ENCODE data around the gene STK24. TPM values are rescaled to one million over a fixed set of nuclear protein-coding genes. Genes with fewer than 3 reads are reported as not detected.

Gene STK24
- total RNA-seq, 2 donors from 2014 or later = 55.8 to 63.2 TPM

DNA sequence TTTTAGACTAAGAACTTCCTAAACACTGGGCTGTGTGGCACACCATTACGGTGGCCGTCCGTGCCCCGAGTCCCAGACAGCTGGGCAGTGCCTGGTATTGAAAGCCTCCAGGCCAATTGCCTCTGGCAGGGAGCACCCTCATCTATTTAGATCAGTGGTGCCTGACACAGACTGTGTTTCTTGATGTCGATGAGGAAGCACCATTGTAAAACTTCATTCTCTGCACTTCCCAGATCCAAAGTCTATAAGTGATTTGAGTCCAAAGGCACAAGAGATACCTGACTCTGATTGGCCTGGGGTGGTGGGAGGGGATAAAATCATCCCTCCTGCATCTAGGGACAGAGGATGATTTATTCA, 8.5 kb upstream of the STK24 start:
- peaks cover 0 to 25% of the 10 kb centered on the region in 2 donors for H3K4me1 ChIP-seq
- H3K27me3 ChIP-seq = no peaks in the 10 kb centered on the region
- no peak overlapping the region for H3K27ac ChIP-seq
- H3K9me3 ChIP-seq = no peaks in the 10 kb centered on the region
- TF ChIP-seq, protein P1, sequence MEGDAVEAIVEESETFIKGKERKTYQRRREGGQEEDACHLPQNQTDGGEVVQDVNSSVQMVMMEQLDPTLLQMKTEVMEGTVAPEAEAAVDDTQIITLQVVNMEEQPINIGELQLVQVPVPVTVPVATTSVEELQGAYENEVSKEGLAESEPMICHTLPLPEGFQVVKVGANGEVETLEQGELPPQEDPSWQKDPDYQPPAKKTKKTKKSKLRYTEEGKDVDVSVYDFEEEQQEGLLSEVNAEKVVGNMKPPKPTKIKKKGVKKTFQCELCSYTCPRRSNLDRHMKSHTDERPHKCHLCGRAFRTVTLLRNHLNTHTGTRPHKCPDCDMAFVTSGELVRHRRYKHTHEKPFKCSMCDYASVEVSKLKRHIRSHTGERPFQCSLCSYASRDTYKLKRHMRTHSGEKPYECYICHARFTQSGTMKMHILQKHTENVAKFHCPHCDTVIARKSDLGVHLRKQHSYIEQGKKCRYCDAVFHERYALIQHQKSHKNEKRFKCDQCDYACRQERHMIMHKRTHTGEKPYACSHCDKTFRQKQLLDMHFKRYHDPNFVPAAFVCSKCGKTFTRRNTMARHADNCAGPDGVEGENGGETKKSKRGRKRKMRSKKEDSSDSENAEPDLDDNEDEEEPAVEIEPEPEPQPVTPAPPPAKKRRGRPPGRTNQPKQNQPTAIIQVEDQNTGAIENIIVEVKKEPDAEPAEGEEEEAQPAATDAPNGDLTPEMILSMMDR (IDR thresholded peaks at IDR 0.05) = no peak
- H3K36me3 ChIP-seq = no peaks in the 10 kb centered on the region
- DNase-seq (ENCODE audit: low spot score) = no peak
- no peak overlapping the region for H3K4me3 ChIP-seq

DNA sequence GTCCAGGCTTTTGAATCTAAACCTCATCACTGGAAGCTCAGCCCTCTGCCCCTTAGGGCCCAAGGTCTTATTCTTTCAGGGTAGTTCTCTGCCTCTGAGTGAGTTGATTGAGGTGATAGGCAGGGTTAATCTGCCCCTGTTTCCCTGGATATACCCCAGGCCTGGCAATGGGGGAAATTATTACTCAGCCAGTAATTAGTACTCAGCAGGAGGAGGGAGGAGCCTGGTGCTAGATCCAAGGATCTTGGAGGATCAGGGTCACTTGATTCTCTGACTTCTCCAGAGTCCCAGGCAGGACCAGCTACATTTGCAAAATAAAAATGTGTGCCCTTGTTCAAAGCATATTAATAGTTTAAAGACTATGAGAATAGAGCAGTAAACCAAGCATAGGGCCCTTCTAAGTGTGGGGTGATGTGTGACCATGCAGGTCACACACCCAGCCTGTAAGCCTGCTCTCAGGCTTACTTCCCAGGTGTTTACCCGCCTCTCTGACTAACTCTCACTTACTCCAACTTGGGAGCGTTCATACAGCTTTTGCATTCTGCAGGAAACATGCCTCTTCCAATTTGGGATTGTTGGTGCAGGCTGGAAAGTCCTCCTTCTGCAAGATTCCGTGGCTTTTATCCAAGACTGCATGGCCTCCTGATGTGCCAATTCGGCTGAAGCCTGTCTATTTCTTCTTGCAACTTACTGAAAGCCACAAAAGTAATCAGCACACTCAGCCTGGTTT, 7.9 kb upstream of the STK24 start:
- no peak for DNase-seq (ENCODE audit: low spot score)
- Histone ChIP-seq H3K4me1 (peaks cover 0 to 25% of the 10 kb centered on the region in 2 donors), H3K27me3 (no peaks in the 10 kb centered on the region), H3K27ac (no peak overlapping the region), H3K9me3 (no peaks in the 10 kb centered on the region), H3K4me3 (no peak overlapping the region), H3K36me3 (no peaks in the 10 kb centered on the region)
- TF ChIP-seq, protein P1 (IDR thresholded peaks at IDR 0.05) = no peak

DNA sequence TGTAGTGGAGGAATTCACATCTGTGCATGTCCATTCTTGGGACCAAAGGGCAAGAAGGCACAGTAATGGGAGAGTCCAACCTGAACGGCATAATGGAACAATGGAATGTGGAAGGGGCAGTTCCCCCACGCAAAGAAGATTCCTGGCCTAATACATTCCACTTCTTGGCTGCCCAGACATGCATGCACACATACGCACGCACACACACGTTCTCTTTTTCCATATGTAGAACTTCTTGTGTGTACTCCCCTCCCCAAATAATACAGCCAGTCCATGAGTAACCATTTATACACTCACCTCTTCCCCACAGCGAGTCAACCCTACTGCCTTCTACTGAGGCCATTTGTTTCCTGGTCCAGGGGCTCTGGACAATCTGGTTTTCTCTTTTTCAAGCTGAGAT, 6.0 kb upstream of the STK24 start:
- no peak for DNase-seq (ENCODE audit: low spot score)
- TF ChIP-seq, protein P1 (IDR thresholded peaks at IDR 0.05) = no peak

DNA sequence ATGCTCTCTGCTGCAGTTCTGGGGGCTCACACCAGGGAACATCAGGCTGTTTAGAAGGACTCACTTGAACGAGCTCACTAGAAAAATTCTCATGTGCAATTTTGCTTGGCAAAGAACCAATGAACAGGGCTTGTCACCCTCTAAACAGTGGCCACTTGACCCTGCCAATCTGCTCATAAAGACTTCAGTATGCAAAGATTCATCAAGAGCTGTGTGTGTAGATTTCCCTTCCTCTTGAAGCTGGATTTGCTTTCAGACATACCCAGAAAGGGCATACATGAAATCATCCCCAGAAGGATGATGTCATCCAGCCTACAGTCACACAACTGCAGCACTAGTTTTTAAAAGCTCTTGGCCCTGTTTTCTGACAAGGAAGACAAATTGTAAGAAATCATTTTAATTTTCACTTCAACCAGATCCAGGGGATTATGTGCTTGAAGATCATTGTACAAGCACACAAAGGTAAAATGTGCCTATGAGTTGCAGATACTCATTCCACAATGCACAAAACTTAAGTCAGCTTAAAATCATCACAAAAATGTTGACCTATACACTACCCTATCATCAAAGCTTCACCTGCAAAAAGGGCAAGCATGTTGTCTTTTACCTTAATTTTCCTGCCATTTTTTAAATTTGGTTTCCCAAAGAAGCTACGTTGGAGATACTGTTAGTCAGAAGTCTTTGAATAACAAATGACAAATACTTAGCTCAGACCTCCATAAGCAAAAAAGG, 5.2 kb upstream of the STK24 start:
- H3K4me1 ChIP-seq = peaks cover 0 to 34% of the 10 kb centered on the region in 2 donors
- no peak overlapping the region for H3K27ac ChIP-seq
- no peak overlapping the region for H3K4me3 ChIP-seq
- no peak for DNase-seq (ENCODE audit: low spot score)
- no peaks in the 10 kb centered on the region for H3K9me3 ChIP-seq
- TF ChIP-seq, protein P1 (IDR thresholded peaks at IDR 0.05) = no peak
- no peaks in the 10 kb centered on the region for H3K27me3 ChIP-seq
- no peaks in the 10 kb centered on the region for H3K36me3 ChIP-seq

More for the DNA sequence above, 6.0 kb upstream of the STK24 start:
- H3K4me1 ChIP-seq = peaks cover 0 to 30% of the 10 kb centered on the region in 2 donors
- H3K27me3 ChIP-seq = no peaks in the 10 kb centered on the region
- no peaks in the 10 kb centered on the region for H3K36me3 ChIP-seq
- H3K27ac ChIP-seq = no peak overlapping the region
- H3K4me3 ChIP-seq = no peak overlapping the region
- no peaks in the 10 kb centered on the region for H3K9me3 ChIP-seq

DNA sequence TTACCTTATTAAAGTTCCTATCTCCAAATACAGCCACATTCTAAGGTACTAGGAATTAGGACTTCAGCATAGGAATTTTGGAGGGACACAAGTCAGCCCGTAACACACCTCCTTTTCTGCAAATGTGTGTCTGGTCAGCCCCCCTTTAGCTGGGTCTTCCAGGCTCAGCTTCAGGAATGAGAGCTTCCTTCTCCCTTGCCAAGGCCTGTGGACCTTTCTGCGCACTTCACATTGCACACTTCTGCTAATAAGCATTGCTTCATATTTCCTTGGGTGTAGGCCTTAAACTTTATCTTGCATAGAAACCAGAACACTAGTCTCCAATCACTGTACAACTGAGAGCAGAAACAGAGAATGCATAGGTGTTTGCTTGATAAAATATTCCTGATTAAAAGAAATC, 4.5 kb upstream of the STK24 start:
- H3K27ac ChIP-seq = no peak overlapping the region
- TF ChIP-seq, protein P1 (IDR thresholded peaks at IDR 0.05) = no peak
- H3K9me3 ChIP-seq = no peaks in the 10 kb centered on the region
- H3K4me3 ChIP-seq = no peak overlapping the region
- H3K4me1 ChIP-seq = peaks cover 0 to 33% of the 10 kb centered on the region in 2 donors
- DNase-seq (ENCODE audit: low spot score) = no peak
- H3K27me3 ChIP-seq = no peaks in the 10 kb centered on the region
- no peaks in the 10 kb centered on the region for H3K36me3 ChIP-seq

All from right atrium auricular region (tissue), 2 donors.